Activated CD4-positive, CD25-positive, alpha-beta regulatory T cell treated with anti-CD3 and anti-CD28 coated beads, Interleukin-2, amount 50 U/mL, for 16 hours (primary cell): ENCODE measurements around the gene GABBR2.

ENCODE experiments used
- DNase-seq: peaks from one replicate; pipeline ENCODE4 v3.0.0-alpha.2; 2020; ENCODE audit warnings: low read depth, low spot score

Gene GABBR2

DNA sequence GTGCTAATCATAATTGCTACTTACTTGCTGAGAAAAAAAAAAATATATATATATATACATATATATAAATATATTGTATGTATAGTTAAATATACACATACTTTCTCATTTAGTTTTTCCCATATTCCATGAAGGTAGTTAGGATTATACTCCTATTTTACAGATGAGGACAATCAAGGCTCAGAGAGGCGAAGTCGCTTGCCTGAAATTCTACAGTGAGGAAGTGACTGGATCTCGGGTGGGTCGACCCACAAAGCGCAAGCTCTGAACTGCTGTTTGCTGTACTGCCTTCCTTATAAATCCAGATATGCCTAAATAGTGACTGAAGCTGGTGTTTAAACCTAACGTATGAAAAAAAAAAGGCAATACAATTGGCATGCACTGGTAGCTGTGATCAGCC is 305.0 kb downstream of the GABBR2 start:
- DNase-seq, result no peak

DNA sequence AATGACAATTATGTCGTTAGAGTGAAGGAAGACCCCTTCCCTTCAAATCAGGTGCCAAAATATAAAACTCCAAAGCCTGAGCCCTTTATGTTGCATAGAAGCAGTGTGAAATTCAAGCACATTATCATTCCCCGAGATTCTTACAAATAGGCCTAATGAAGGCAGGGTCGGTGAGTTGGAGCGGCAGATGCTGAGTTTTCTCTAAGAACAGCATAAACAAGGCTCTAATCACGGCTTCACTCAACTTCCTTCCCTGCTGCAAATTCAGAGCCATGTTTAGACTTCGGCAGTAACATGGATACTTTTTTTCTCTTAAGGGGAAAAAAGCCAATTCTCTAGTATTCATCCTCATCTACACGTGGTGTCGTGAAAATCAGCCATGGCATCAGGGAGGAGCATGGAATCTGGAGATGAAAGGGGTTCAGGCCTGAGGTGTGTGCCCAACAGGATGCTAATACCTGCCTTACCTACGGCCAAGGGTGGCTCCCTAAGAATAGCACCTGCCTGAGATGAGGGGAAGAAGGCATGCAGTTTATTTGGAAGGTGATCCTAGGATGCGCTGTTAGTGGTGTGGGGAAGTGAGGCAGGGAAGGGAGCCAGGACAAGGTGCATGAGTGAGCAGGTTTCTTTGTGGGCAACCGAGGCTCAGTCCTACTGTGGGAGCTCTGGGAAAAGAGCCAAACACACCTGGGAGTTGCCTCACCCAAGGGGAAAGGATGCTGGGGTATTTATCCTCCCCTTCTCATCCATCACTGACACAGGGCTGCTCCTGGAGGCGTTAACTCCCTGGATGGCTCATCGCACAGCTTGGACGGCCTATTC is 306.5 kb downstream of the GABBR2 start:
- no peak for DNase-seq

DNA sequence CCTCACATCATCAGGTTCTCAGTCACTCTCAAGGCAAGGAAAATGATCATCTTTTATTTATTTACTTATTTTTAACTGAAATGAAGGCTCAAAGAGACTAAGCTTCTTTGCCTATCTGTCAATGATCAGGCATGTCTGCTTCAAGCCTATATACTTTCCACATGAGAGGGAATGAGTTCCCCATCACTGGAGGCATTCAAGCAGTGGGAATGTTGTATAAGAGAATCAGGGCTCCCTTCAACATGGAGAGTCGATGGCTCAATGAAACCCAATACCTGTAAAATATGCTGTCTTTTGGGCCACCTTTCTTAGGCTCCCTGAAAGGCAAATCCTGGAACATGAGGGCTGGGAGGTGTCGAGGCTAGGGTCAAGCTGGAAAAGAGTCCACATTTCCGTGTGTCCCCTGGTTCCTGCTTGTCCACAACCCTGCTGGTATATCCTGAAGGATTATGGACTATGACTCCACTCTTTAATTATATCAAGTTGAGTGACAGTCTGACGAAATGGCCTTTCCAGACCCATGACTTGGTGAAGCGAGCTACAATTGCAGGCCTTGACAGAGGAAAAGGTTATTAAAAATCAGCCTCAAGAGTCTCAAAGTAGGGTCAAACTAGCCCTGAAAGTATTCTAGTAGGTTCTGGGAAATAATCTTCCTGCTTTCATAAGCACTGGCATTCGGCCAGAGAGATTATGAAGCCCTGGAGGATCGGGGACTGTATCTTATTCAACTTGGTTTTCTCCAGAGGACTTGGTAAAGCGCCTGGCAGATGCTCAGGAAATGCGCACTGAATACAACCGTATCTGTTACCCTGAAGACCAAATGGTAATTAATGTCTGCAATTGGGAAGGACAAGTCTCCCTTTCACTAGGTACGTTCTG is 307.4 kb downstream of the GABBR2 start:
- no peak for DNase-seq

DNA sequence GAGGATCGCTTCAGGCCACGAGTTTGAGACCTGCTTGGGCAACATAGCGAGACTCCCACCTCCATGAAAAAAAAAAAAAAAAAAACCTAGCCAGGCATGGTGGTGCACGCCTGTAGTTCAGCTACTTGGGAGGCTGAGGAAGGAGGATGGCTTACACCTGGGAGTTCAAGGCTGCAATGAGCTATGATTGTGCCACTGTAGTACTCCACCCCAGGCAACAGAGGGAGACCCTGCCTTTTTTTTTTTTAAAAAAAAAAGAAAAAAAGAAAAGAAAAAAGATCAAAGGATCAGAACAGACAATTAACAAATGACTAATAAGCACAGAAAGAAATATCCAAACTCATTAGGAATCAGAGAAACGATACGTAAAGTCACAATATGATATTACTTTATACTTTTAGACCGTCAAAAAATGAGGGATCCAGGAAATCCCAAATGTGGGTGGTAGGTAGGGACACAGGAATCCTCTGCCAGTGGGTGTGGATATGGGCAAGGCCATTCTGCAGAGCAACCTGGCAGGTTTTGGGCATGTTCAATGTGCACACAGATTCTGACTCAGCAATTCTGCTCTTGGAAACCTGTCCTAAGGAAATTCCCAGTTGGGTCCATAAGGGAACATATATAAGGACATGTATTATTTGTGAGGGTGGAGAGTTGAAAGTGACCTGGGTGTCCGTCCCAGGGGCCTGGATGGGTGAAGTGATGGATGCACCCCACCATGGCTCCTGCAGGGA is 308.6 kb downstream of the GABBR2 start:
- DNase-seq, result no peak

DNA sequence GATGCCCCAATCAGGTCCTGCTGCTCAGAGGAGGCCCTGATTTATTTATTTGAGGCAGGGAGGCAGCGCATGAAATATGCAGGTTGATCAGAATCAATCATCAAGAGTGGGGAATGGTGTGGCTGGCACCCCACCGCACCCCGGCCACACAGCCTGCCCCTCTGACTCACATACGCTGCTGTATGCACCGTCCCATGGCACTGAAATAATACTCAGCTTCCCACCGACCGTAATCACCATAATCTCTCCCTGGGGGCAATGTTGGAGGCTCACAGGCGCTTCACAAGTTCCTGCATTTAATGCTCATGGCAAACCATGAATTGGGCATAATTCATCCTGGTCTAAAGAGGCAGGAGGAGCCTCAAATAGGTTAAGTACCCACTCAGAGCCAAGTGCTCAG is 312.1 kb downstream of the GABBR2 start:
- no peak for DNase-seq

DNA sequence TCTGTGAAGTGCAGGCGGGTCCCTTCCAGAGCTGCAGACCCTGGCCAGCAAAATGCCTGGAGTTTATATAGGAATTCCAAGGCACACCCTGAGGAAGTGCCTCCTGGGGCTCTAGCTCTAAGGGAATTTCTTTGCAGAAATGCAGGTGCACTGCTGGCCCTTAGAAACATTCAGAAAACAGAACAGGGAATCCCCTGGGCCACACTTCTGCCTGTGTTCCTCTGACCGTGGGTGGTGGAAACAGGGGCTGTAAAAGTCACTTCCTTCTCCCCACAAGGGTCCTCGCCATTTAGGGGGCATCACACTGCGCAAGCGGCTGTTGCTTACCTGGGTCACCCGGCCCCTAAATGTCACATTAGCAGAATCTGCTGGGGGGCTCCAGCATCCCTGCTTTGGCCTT is 312.5 kb downstream of the GABBR2 start:
- DNase-seq, result no peak

DNA sequence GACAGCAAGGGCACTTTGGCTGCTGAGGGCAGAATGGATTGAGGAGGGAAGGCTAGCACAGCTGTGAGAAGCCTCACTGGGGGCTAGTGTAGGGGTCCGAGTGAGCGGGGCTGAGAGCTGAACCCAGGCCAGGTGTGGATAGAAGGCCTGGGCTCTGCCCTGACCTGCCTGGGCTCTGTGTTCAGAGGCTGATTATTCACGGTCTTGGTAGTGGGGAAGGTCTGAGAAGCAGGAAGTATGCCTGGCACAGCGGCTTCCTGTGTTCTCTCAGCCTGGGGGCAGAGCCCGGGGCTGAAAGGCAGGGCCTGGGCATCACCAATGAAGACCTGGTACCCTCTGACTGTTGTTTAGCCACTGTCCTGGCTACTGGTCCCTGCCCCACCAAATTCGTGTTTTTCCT is 316.9 kb downstream of the GABBR2 start:
- no peak for DNase-seq

DNA sequence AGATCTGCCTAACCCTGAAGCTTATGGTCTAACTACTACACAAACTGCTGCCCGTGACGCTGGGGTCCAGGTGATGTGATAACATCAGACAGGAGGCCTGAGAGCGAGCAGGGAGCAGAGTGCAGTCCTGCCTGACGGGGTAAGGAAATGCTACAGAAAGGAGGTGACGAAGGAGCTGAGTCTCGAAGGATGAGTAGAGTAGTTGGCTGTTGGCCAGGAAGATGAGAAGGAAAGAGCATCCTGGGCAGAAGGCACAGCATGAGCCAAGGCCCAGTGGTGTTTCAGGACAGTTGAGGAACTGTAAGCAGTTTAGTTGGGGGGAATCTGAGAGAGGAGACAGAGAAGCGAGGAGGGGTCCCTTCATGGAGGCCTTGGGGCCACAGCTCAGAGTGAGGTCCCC is 317.3 kb downstream of the GABBR2 start:
- DNase-seq, result no peak

DNA sequence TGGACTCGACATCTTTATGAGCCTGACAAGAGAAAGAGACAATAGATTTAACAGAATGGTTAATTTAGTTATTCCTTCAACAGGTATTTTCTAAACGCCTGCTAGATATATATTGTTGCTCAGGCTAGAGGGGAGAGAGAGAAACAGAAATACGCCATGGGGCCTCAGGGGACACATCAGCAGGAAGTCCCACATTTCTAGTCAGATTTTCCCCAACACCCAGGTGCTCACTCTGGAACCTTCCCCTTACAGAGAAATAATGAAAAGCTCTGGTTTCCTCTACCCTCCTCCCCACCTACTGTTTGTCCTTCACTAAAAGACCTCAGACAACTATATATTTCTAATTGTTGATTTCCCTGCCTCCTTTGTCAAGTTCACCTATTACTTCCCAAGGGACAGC is 323.0 kb downstream of the GABBR2 start:
- DNase-seq, result no peak

DNA sequence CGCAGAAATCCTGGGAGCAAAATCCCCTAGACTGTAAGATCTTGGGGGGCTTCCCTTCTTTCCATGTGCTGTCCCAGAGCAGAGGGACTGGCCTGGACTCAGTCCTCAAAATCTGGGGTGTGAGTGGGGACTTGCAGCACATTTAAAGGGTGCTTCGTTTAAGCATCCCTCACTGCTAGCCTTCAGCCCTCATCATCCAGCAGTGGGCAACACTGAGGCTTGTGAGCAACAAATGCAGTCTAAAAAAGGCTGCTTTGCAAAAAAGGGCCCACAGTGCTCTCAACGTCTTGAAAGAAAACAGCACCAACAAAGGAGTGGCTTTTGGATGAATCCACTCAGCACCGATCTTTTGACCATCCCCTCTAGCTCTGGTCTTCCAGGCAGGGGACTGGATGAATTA is 325.0 kb downstream of the GABBR2 start:
- no peak for DNase-seq

DNA sequence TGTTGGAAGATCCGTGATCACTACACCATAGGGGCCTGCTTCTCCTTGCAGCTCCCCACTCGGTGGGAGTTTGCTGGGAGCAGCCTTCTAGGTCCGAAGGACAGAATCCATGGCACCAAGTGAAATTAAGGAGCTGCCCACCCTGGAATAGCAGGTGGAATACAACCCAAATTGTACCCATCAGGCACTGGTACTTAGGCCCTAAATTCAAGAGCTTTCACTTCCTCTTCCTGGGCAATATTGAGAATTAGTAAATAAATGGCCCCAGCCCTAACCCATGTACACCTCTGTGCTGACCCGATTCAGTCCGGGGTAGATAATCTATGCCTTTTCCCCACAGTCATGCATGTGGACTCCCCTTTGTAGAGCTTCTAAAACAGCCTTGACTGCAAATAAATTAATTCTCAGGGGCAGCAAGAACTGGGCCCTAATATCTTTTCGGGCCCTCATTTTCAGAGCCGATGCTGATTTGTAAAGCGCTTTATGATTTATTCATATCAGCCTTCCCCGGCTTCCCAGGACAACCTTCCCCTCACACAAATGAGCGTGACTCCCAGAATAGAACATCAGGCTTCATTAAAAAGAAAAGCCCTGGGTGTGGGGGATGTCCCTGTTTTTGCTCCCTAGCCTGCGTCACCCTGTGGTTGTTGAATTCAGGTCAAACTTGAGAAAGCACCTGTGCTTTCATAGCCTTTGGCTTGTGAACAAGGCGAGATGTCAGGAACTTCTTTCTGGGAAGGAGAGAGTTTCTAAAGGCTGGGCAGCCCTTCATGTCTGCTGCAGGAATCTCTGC is 327.2 kb downstream of the GABBR2 start:
- no peak for DNase-seq

DNA sequence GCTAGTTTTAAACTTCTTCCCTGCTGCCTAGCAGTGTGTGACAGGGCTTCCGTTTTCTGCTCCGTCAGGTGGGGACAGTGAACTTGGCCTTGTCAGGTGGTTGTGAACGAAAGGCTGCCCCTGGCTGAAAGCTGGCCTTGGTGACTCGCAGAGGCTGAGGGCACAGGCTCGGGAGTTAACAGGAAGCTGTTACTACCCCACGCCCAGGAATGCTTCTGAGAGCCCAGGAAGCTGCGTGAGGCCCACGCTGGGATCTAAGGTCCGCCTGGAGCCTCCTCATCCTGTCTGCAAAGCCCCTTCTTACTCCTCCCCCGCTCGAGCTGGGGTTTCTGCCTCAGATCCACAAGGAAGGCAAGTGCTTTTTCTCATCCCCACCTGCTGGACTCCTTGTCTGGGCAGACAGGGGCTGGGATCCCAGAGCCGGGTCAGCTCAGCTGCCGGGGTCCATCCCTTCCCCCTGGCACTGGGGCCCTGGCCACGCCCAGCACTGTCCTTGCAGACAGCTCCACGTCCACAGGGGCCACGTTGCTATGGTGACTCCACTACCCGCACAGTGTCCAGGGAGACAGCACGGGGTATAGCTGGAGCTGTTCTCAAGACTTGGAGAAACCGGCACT is 328.6 kb downstream of the GABBR2 start:
- DNase-seq, result no peak

DNA sequence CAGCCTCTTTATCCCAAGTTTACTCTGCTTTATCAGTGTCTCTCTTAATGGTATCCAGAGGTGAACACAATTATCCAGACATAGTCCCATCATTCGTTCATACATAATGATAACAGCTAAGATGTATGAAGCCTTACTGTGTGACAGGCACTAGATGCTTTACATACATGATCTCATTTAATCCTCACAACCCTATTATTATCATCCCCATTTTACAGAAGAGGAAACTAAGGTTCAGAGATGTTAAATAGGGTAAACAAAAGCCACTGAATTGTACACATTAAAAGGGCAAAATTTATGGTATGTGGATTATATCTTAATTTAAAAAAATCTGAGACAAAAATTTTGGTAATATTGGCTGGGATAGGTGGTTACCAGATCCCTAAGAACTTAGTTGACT is 329.2 kb downstream of the GABBR2 start:
- DNase-seq, result no peak

DNA sequence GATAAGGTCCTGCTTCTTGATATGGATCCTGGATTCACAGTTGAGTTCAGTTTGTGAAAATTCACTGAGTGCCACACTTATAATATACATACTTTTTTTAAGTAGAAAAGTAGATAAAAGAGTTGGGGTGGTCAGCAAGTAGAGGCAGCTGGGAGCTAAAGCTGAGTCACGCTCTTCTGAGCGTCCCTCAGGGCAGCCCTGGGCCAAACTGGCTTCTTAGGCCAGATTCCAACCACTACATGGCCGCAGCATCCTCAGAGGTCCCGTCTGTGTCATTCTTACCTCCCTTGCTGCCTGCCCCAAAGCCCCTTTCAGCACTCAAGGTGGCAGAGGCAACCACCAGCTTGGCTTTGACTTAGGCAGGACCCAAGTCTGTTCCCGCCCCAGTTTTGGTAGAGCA is 329.9 kb downstream of the GABBR2 start:
- no peak for DNase-seq

DNA sequence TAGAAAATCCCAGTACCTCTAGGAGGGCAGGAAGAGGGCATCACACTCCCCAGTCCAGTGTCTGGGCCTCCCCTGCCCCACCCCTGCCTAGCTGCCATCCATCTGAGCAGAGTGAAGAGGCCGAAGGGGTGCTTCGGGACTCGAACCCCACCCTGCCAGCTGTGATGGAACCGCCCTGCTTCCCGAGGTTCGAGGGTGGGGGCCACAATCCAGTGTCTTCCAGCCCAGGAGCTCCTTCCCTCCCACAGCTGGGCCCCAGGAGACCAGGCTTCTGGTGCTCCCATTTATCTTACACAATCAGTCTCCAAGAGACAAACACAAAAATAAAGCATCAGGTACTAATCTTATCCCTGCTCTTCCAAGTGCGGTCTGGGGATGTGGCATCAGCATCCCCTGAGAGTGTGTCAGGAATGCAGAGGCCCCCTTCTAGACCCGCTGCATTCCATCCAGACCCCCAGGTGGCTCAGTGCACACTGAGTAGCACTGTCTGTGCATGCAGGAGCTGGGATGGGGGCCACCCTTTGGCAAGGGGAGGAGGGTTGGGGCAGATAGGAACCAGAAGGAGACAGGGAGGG is 330.4 kb downstream of the GABBR2 start:
- no peak for DNase-seq

DNA sequence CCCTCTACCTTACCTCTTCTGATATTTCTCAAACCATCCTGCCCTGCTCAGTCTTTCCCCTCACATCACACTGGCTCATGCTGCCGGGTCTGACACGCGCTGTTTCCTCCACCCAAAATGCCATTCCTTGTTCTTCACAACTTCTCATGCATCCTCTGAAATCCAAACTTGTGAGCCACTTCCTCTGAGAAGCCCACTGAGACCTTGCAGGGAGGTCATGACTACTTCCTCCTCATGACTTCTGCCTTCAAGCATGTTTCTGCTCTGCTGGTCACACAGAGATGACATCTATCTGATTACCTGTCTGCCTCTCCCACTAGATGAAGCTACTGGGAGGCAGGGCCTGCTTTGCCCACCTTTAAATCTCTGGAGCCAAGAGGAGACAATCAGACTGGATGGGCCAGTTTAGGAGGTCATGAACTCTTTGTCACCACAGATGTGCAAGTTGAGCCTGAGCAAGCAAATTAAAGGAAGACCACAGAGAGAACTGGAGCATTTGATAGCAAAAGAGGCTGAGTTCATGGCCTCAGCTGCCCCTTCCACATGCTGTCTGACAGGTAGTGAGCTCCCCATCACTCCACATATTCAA is 333.5 kb downstream of the GABBR2 start:
- DNase-seq, result no peak

DNA sequence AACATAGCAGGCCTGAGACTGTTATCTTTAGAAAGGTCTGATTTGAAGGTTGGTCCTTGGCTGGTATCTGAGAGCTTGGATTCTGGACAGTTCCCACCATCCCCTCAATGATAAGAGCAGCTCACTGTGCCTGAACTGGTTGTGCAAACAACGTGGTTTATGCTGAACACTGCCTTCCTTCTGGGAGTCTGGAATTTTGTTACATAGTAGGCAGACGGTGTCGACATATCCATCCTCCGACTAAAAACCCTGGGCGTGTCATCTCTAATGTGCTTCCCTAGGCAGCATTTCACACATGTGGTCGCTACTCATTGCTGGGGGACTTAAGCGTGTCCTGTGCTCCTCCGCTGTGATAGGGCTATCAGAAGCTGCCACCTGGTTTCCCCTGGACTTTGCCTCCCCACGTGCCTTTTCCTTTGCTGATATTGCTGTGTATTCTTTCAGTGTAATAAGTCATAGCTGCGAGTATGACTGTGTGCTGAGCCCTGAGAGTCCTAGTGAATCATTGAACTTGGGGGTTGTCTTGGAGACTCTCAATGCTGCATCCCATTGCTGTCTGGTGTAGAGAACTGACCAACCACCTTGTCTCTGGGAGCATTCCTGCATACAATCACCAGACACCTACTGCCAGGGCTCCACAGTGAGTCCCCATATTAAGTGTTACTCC is 334.2 kb downstream of the GABBR2 start:
- no peak for DNase-seq

DNA sequence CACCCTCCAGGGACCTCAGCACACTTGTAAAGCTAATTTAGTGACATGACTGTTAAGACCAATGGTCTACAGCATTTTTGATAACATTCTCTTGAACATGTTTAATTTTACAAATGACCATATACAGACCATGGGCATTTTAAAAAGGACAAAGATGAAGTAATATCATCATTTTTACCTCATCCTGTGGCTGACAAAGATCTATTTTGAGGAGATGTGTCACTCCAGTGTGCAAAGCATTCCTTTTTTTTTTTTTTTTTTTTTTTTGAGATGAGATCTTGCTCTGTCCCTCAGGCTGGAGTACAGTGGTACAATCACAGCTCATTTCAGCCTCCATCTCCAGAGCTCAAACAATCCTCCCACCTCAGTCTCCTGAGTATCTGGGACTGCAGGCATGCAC is 335.1 kb downstream of the GABBR2 start:
- no peak for DNase-seq

DNA sequence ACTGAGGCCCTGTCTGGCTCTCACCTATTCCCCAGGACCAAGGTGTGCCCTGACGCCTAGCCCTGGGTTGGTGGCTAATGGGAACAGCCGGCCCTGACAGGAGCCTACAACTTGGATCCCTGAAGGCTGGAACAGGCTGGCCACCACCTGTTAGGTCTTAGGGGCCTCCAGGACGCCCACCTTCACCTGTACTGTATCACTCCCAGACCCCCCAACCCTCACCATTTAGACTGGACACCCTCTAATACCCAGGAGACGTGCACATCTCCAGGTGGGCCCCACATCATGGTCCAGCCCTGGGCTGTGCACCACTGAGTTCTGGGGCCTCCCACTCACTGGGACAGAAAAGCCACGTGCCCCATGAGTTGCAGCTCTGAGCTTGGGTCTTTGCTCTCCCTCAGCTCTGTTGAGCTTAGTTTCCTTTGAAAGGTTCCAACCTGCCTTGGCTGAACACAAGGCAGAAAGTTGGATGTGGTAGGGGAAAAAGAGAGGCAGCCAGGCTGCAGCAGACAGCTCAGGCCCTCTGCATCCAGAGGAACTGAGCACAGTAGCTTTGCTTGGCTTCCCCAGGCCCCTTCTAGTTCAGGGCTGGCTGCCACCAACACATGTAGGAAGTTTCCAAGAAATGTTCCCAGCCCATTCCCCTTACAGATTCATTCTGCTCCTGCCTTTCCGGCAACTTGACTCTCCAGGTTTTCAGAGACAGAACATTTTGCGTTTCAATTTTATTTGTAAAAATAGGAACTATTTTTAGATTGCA is 336.5 kb downstream of the GABBR2 start:
- no peak for DNase-seq
